Mononuclear cell (primary cell): ENCODE measurements around the gene GRPEL1. TPM values are rescaled to one million over a fixed set of nuclear protein-coding genes. Genes with fewer than 3 reads are reported as not detected.

Experiments
- H3K27me3 ChIP-seq: 2 replicates; pipeline ENCODE4 v1.6.0; 2011; ENCODE audit warnings: low read length, control low read depth; ENCODE audit not compliant: insufficient read depth
- H3K4me1 ChIP-seq: 2 replicates; pipeline ENCODE4 v1.5.1; 2011; ENCODE audit warnings: mild to moderate bottlenecking, low read length, control low read depth; ENCODE audit not compliant: insufficient read depth
- H3K4me3 ChIP-seq: 2 replicates; pipeline ENCODE4 v1.5.1; 2011; ENCODE audit warnings: mild to moderate bottlenecking, low read length, moderate library complexity
- H3K9me3 ChIP-seq: 2 replicates; pipeline ENCODE4 v1.5.1; 2011; ENCODE audit warnings: low read depth, mild to moderate bottlenecking, control low read depth, low read length
- total RNA-seq: library from RNA; depleted of rRNA; stranded (reverse); fragments of >200 nt; gene quantifications from one replicate; pipeline ENCODE4 v1.2.3, GENCODE V29; 2012

The GRPEL1 gene
- total RNA-seq, 1 donor: 50.5 TPM

GRCh38 chr4:7078025-7078424, 10.2 kb upstream of the GRPEL1 start:
- H3K9me3 ChIP-seq: no peaks in the 10 kb centered on the region
- H3K27me3 ChIP-seq: peaks cover 21% of the 10 kb centered on the region
- H3K4me1 ChIP-seq: no peaks in the 10 kb centered on the region
- no peak overlapping the region for H3K4me3 ChIP-seq

GRCh38 chr4:7077371-7077770, 9.5 kb upstream of the GRPEL1 start:
- H3K27me3 ChIP-seq: peaks cover 17% of the 10 kb centered on the region
- no peaks in the 10 kb centered on the region for H3K4me1 ChIP-seq
- H3K9me3 ChIP-seq: no peaks in the 10 kb centered on the region
- no peak overlapping the region for H3K4me3 ChIP-seq

GRCh38 chr4:7076696-7077082, 8.8 kb upstream of the GRPEL1 start:
- H3K4me1 ChIP-seq: no peaks in the 10 kb centered on the region
- no peaks in the 10 kb centered on the region for H3K9me3 ChIP-seq
- H3K27me3 ChIP-seq: peaks cover 12% of the 10 kb centered on the region
- no peak overlapping the region for H3K4me3 ChIP-seq

GRCh38 chr4:7075962-7076695, 8.3 kb upstream of the GRPEL1 start:
- Histone ChIP-seq H3K27me3 (peaks cover 6% of the 10 kb centered on the region), H3K4me1 (no peaks in the 10 kb centered on the region), H3K4me3 (no peak overlapping the region), H3K9me3 (no peaks in the 10 kb centered on the region)

GRCh38 chr4:7074426-7074825, 6.6 kb upstream of the GRPEL1 start:
- H3K4me1 ChIP-seq: no peaks in the 10 kb centered on the region
- H3K4me3 ChIP-seq: no peak overlapping the region
- H3K9me3 ChIP-seq: no peaks in the 10 kb centered on the region
- H3K27me3 ChIP-seq: no peaks in the 10 kb centered on the region

- no peaks in the 10 kb centered on the region for H3K9me3 ChIP-seq
- H3K4me3 ChIP-seq: no peak overlapping the region
- no peaks in the 10 kb centered on the region for H3K27me3 ChIP-seq
- peaks cover 6% of the 10 kb centered on the region for H3K4me1 ChIP-seq
Measured at GRCh38 chr4:7073526-7074390, 5.9 kb upstream of the GRPEL1 start.

- no peak overlapping the region for H3K4me3 ChIP-seq
- no peaks in the 10 kb centered on the region for H3K27me3 ChIP-seq
- peaks cover 10% of the 10 kb centered on the region for H3K4me1 ChIP-seq
- H3K9me3 ChIP-seq: no peaks in the 10 kb centered on the region
Measured at GRCh38 chr4:7073059-7073458, 5.2 kb upstream of the GRPEL1 start.

GRCh38 chr4:7070729-7071511, 3.1 kb upstream of the GRPEL1 start:
- Histone ChIP-seq H3K4me3 (no peak overlapping the region), H3K9me3 (no peaks in the 10 kb centered on the region), H3K27me3 (no peaks in the 10 kb centered on the region), H3K4me1 (peaks cover 25% of the 10 kb centered on the region)

GRCh38 chr4:7068883-7069282, 1.0 kb upstream of the GRPEL1 start:
- Histone ChIP-seq H3K9me3 (no peaks in the 10 kb centered on the region), H3K4me3 (peak overlapping the region; percentile 86), H3K4me1 (peaks cover 40% of the 10 kb centered on the region), H3K27me3 (no peaks in the 10 kb centered on the region)

GRCh38 chr4:7068279-7068842, 497 bp upstream of the GRPEL1 start:
- Histone ChIP-seq H3K4me1 (peaks cover 40% of the 10 kb centered on the region), H3K27me3 (no peaks in the 10 kb centered on the region), H3K4me3 (peak overlapping the region; percentile 86), H3K9me3 (no peaks in the 10 kb centered on the region)

- peak overlapping the region; percentile 86 for H3K4me3 ChIP-seq
- no peaks in the 10 kb centered on the region for H3K9me3 ChIP-seq
- H3K4me1 ChIP-seq: peaks cover 40% of the 10 kb centered on the region
- H3K27me3 ChIP-seq: no peaks in the 10 kb centered on the region
Measured at GRCh38 chr4:7067126-7067451, 775 bp downstream of the GRPEL1 start.

- Histone ChIP-seq H3K4me3 (no peak overlapping the region), H3K4me1 (peaks cover 40% of the 10 kb centered on the region)
Measured at GRCh38 chr4:7066493-7066892, 1.4 kb downstream of the GRPEL1 start.

GRCh38 chr4:7066006-7066405, 1.9 kb downstream of the GRPEL1 start:
- Histone ChIP-seq H3K4me3 (no peak overlapping the region), H3K9me3 (no peaks in the 10 kb centered on the region), H3K27me3 (no peaks in the 10 kb centered on the region), H3K4me1 (peaks cover 45% of the 10 kb centered on the region)

More at GRCh38 chr4:7066493-7066892, 1.4 kb downstream of the GRPEL1 start:
- H3K9me3 ChIP-seq: no peaks in the 10 kb centered on the region
- no peaks in the 10 kb centered on the region for H3K27me3 ChIP-seq

- Histone ChIP-seq H3K4me1 (peaks cover 62% of the 10 kb centered on the region), H3K27me3 (no peaks in the 10 kb centered on the region), H3K9me3 (no peaks in the 10 kb centered on the region), H3K4me3 (no peak overlapping the region)
Measured at GRCh38 chr4:7063362-7063761, 4.5 kb downstream of the GRPEL1 start.

- Histone ChIP-seq H3K4me3 (no peak overlapping the region), H3K4me1 (peaks cover 67% of the 10 kb centered on the region), H3K27me3 (no peaks in the 10 kb centered on the region), H3K9me3 (no peaks in the 10 kb centered on the region)
Measured at GRCh38 chr4:7062816-7063215, 5.0 kb downstream of the GRPEL1 start.
